ENCODE data around the gene FAM3A.

The FAM3A gene

DNA sequence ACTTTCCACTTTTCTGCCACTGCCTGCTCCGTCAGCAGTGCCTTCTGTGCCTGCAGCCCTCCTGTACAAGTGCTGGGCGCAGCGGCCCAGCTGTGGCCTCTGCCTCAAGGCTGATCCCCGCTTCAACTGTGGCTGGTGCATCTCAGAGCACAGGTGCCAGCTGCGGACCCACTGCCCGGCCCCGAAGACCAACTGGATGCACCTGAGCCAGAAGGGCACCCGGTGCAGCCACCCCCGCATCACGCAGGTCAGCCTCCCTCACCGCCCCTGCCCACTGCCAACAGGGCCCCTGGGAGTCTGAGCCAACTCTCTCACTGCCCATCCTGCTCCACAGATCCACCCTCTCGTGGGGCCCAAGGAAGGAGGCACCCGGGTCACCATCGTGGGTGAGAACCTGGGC lies 50.4 kb downstream of the FAM3A start:
- Mint-ChIP-seq H3K27me3 (no peaks in the 10 kb centered on the region), H3K36me3 (ENCODE audit: insufficient read depth) (peaks cover 41% of the 10 kb centered on the region), H3K9me3 (no peaks in the 10 kb centered on the region), H3K27ac (no peak overlapping the region), H3K4me1 (ENCODE audit: low read depth in 2 of 2) (peaks cover 0 to 5% of the 10 kb centered on the region in 2 donors), H3K4me3 (no peak overlapping the region)
- DNase-seq: no peak
- ATAC-seq (replicated peaks): no peak

DNA sequence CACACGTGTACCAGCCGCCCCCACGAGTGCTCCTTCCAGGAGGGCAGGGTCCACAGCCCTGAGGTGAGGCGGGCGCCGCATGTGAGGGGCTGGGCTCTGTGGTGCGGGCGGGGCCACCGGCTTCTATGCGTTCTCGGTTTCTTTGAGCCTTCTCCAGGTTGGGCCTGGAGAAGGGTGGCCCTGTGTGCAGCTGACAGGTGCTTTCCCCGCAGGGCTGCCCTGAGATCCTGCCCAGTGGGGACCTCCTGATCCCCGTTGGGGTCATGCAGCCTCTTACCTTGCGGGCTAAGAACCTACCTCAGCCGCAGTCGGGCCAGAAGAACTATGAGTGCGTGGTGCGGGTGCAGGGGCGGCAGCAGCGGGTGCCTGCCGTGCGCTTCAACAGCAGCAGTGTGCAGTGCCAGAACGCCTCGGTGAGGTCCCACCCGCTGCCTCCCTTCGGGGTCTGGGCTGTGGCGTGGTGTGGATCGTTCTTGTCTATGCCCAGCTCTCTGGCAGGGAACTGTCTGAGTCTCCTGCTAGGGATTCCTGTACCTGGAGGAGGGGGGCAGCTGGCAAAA lies 51.1 kb downstream of the FAM3A start:
- no peak for DNase-seq
- Mint-ChIP-seq H3K27ac (no peak overlapping the region), H3K27me3 (no peaks in the 10 kb centered on the region), H3K4me3 (no peak overlapping the region), H3K9me3 (no peaks in the 10 kb centered on the region), H3K36me3 (ENCODE audit: insufficient read depth) (peaks cover 43% of the 10 kb centered on the region), H3K4me1 (ENCODE audit: low read depth in 2 of 2) (peaks cover 3 to 10% of the 10 kb centered on the region in 2 donors)
- ATAC-seq (replicated peaks): no peak

DNA sequence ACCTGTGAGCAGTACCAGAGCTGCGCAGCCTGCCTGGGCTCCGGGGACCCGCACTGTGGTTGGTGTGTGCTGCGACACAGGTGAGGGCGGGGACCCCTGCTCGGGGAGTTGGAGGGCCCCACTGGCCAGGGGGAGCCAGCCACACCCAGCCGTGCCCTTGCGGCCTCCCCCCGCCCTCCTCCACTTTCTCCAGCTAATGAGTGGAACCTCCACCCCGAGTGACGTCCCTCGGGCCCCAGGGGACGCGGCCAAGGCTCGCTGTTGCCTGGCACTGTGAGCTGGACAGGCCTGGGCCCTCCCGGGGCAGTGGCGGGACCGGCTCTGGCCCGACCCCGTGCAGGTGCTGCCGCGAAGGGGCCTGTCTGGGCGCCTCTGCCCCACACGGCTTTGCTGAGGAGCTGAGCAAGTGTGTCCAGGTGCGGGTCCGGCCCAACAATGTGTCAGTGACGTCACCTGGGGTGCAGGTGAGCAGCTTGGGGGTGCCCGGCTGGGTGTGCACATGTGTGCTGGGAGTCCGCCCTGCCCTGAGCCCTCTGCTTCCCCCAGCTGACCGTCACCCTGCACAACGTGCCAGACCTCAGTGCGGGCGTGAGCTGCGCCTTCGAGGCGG lies 52.3 kb downstream of the FAM3A start:
- no peak for DNase-seq
- ATAC-seq (replicated peaks): no peak
- Mint-ChIP-seq H3K4me3 (no peak overlapping the region), H3K36me3 (ENCODE audit: insufficient read depth) (peaks cover 50% of the 10 kb centered on the region), H3K27ac (no peak overlapping the region), H3K4me1 (ENCODE audit: low read depth in 2 of 2) (peaks cover 6 to 13% of the 10 kb centered on the region in 2 donors), H3K27me3 (no peaks in the 10 kb centered on the region), H3K9me3 (no peaks in the 10 kb centered on the region)

DNA sequence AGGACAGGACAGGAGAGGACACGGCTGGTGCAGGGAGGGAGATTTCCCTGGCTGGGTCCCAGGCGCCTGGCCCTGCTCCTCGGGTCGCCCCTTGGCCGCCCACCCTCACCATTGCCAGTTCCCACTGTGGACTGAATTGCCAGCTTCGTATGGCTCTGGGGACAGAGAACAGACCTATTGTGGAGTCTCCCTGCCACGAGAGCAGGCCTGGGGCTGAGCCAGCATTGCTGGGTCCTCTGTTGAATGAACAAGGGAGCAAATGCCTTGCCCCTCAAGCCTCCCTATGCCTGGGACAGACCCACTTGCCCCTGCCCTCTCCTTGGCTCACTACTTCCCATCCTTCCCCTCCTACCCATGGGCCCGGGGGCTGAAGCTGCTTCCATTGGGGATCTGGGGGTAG lies 53.6 kb downstream of the FAM3A start:
- Mint-ChIP-seq H3K27ac (peak overlapping the region in 1 of 2 donors; percentile 54), H3K27me3 (no peaks in the 10 kb centered on the region), H3K36me3 (ENCODE audit: insufficient read depth) (peaks cover 52% of the 10 kb centered on the region), H3K9me3 (no peaks in the 10 kb centered on the region), H3K4me3 (no peak overlapping the region), H3K4me1 (ENCODE audit: low read depth in 2 of 2) (peaks cover 7 to 14% of the 10 kb centered on the region in 2 donors)
- no peak for ATAC-seq (replicated peaks)
- DNase-seq: no peak

DNA sequence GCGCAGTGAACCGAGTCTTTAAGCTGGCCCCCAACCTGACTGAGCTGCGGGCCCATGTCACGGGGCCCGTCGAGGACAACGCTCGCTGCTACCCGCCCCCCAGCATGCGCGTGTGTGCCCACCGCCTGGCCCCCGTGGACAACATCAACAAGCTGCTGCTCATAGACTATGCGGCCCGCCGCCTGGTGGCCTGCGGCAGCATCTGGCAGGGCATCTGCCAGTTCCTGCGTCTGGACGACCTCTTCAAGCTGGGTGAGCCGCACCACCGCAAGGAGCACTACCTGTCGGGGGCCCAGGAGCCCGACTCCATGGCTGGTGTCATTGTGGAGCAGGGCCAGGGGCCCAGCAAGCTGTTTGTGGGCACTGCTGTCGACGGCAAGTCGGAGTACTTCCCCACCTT lies 55.7 kb downstream of the FAM3A start:
- Mint-ChIP-seq H3K36me3 (ENCODE audit: insufficient read depth) (peaks cover 42% of the 10 kb centered on the region), H3K27ac (peak overlapping the region in 1 of 2 donors; percentile 84), H3K9me3 (no peaks in the 10 kb centered on the region), H3K27me3 (no peaks in the 10 kb centered on the region), H3K4me3 (peak overlapping the region; percentile 80), H3K4me1 (ENCODE audit: low read depth in 2 of 2) (peaks cover 10 to 16% of the 10 kb centered on the region in 2 donors)
- no peak for ATAC-seq (replicated peaks)
- no peak for DNase-seq

DNA sequence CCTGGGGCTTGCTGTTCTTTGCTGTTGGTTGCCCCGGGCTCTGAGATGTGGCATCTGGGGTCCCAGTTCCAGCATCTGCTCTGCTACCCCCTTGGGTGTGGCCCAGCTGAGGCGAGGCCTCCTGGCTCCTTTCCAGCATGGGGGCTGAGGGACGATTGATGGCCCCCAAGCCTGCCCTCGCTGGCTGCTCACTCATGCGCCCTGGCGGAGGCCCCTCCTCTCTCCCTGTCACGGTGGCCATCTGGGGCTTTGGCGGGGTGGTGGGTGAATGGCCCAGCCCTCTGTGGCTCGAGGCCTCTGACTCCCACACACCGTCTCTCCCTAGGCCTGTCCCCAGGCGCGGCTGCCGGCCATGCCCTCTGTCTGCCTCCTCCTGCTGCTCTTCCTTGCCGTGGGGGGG lies 56.2 kb downstream of the FAM3A start:
- Mint-ChIP-seq H3K9me3 (no peaks in the 10 kb centered on the region), H3K27me3 (no peaks in the 10 kb centered on the region), H3K4me3 (peak overlapping the region; percentile 80), H3K27ac (peak overlapping the region in 1 of 2 donors; percentile 84), H3K36me3 (ENCODE audit: insufficient read depth) (peaks cover 37% of the 10 kb centered on the region), H3K4me1 (ENCODE audit: low read depth in 2 of 2) (peaks cover 10 to 16% of the 10 kb centered on the region in 2 donors)
- DNase-seq (no peak), ATAC-seq (replicated peaks) (no peak)

DNA sequence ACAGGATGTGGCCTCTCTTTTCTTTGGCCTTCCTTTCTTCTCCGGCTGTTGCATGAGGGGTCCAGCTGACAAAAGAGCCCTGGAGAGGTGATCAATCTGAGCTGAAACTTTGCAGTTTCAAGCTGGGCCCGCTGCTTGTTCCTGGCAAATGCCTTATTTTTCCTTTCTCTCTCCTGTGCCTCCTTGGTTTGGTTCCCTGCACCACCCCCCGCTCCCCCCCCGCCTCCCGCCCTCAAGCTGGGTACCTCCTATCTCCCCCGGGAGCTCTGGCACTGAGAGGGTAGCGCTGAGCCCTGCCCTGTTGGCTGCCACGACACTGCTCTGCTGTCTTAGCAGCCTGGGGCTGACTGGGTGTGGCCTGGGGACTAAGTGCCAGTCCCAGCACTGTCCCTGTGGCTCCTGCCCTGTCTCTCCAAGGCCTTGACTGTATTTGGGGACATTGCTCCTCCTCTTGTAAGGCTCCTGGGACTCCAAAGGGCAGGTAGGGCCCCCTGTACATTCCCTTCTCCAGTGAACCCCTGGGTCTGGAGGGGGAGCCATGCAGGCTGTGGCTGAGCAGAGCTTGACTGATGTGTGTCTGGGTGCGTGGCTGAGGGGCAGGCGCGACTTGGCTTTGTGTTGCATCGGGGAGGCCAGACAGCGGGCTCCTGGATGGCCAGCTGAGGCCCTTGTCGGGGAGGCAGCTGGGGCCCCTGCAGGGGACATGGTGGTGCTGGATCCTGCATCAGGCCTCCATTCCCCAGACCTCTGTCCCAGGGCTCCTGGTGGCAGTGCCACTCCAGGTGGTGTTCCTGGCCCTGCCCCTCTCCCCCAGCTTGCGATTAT lies 56.9 kb downstream of the FAM3A start:
- peak; percentile 37 for ATAC-seq (replicated peaks)
- peak overlapping the region in 1 of 2 donors; percentile 77 for H3K27ac Mint-ChIP-seq

DNA sequence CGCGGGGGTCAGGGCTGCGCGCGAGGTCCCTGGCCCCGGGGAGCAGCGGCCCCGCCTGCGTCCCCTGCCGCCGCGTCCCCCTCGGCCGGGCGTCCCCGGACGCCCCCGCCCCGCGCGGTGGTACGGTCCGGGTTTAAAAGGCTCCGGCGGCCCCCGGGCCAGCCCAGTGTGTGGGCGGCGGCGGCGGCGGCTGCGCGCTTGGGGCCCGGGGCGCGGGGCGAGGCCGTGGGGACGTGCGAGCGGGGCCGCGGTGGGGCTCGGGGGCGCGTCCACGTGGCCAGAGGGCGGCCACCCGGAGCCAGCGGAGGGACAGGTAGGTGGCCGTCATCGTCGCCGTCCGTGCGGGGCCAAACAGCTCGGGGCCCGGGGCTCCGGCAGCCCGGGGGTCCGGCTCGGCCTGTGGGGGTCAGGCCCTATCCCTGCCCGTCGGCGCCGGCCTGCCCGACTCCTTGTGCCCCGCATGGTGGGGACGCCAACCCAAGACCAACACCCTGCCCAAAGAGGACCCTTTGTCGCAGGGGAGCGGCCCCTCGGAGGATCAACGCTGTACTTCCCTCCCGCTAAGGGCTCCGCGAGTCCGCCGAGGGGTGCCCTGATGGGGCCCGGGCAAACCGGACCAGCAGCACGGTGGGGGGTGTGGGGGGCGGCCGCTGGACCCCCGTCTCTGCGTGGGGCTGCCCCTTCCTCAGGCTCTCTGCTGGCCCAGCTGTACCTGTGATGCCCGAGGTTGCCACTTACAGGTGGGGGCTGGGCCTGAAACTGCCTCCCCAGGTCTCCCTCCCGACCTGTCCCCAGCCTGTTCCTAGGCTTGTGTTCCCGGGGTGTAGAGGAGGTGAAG lies 57.7 kb downstream of the FAM3A start, which contains the start of gene PLXNA3:
PLXNA3 (plus strand) TSS at position 166 of the 838 bp plus-strand sequence. CDS start 1,903 bp downstream, outside the sequence.
- DNase-seq (peak; percentile 63 to 72 (median 68)), ATAC-seq (replicated peaks) (peak; percentile 81)
- no peaks in the 10 kb centered on the region for H3K27me3 Mint-ChIP-seq
- H3K4me1 Mint-ChIP-seq (ENCODE audit: low read depth in 2 of 2): peaks cover 10 to 16% of the 10 kb centered on the region in 2 donors
- H3K9me3 Mint-ChIP-seq: no peaks in the 10 kb centered on the region
- peak within 1 kb of the TSS; percentile 95 to 100 for H3K4me3 Mint-ChIP-seq
- H3K27ac Mint-ChIP-seq: peak within 1 kb of the TSS; percentile 92 to 99
- H3K36me3 Mint-ChIP-seq (ENCODE audit: insufficient read depth): peaks cover 30% of the 10 kb centered on the region

More for the DNA sequence above, 56.9 kb downstream of the FAM3A start:
- no peaks in the 10 kb centered on the region for H3K9me3 Mint-ChIP-seq
- H3K4me3 Mint-ChIP-seq: peak overlapping the region; percentile 80
- H3K4me1 Mint-ChIP-seq (ENCODE audit: low read depth in 2 of 2): peaks cover 10 to 16% of the 10 kb centered on the region in 2 donors
- peaks cover 30% of the 10 kb centered on the region for H3K36me3 Mint-ChIP-seq (ENCODE audit: insufficient read depth)
- H3K27me3 Mint-ChIP-seq: no peaks in the 10 kb centered on the region
- DNase-seq: no peak

DNA sequence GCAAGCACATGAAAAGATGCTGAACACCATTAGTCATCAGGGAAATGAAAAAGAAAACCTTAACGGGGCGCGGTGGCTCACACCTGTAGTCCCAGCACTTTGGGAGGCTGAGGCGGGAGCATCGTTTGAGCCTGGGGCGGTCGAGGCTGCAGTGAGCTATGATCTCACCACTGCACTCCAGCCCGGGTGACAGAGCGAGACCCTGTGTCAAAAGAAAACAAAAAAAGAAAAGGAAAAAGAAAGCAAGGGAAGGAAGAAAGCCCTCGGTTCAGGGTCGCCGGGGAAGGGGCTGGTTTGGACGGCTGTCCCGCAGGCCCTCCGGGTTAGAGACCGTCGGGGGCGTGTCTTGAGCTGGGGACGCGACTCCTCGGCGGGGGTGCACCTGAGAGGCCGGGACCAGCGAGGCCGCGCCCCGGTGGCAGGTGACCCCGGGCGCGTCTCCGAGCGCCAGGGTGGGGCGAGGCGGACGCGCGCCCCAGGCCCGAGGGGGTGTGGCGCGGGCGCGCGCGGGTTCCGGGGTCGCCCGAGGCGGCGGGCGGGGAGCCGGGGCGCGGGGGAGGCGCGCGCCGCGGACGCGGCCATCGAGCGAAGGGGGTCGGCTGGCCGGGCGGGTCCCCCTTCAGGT lies 58.4 kb downstream of the FAM3A start:
- Mint-ChIP-seq H3K9me3 (no peaks in the 10 kb centered on the region), H3K27ac (peak overlapping the region; percentile 92 to 99), H3K27me3 (no peaks in the 10 kb centered on the region), H3K36me3 (ENCODE audit: insufficient read depth) (peaks cover 26% of the 10 kb centered on the region), H3K4me3 (peak overlapping the region; percentile 95 to 100), H3K4me1 (ENCODE audit: low read depth in 2 of 2) (peaks cover 10 to 13% of the 10 kb centered on the region in 2 donors)
- ATAC-seq (replicated peaks): peak; percentile 73
- peak in 2 of 3 experiments; percentile 45 to 54 for DNase-seq
